Endodermal cell (in vitro differentiated cells): ENCODE measurements around the gene C16orf86. TPM values are rescaled to one million over a fixed set of nuclear protein-coding genes. Genes with fewer than 3 reads are reported as not detected.

Experiments
- DNase-seq: peaks from one replicate; pipeline ENCODE4 v3.0.0-alpha.2; 2017
- H3K27ac ChIP-seq: 2 replicates; pipeline ENCODE4 v1.5.1; 2013; ENCODE audit warnings: mild to moderate bottlenecking, low read depth, low read length, moderate library complexity
- H3K27me3 ChIP-seq: 2 replicates; pipeline ENCODE4 v1.6.1; 2013; ENCODE audit warnings: mild to moderate bottlenecking, low read length, moderate library complexity; ENCODE audit not compliant: insufficient read depth, control insufficient read depth, poor library complexity, severe bottlenecking
- H3K36me3 ChIP-seq: 2 replicates; pipeline ENCODE4 v1.7.0; 2013; ENCODE audit warnings: mild to moderate bottlenecking, low read length, moderate library complexity; ENCODE audit not compliant: control insufficient read depth, insufficient read depth
- H3K4me1 ChIP-seq: one replicate; pipeline ENCODE4 v1.7.0; 2013; ENCODE audit warnings: low read length; ENCODE audit not compliant: control insufficient read depth, insufficient read depth
- H3K4me3 ChIP-seq: 2 replicates; pipeline ENCODE4 v1.5.1; 2013; ENCODE audit warnings: mild to moderate bottlenecking, low read length, moderate library complexity
- H3K9ac ChIP-seq: 2 replicates; pipeline ENCODE4 v1.6.1; 2013; ENCODE audit warnings: mild to moderate bottlenecking, low read length, moderate library complexity; ENCODE audit not compliant: poor library complexity, severe bottlenecking; ENCODE audit errors: extremely low read depth
- H3K9me3 ChIP-seq: 2 replicates; pipeline ENCODE4 v1.6.1; 2013; ENCODE audit warnings: mild to moderate bottlenecking, low read length, moderate library complexity; ENCODE audit not compliant: control insufficient read depth
- H3K27ac Mint-ChIP-seq: 2 replicates; pipeline ENCODE4 v1.8.0; 2020; ENCODE audit warnings: mixed read lengths
- H3K27me3 Mint-ChIP-seq: 2 replicates; pipeline ENCODE4 v1.8.0; 2021; ENCODE audit warnings: mild to moderate bottlenecking, mixed read lengths; ENCODE audit not compliant: insufficient read depth
- H3K36me3 Mint-ChIP-seq: 2 replicates; pipeline ENCODE4 v1.8.0; 2020; ENCODE audit warnings: low read depth, mixed read lengths
- H3K4me1 Mint-ChIP-seq: 2 replicates; pipeline ENCODE4 v1.8.0; 2020; ENCODE audit warnings: mixed read lengths
- H3K4me3 Mint-ChIP-seq: 2 replicates; pipeline ENCODE4 v1.8.0; 2020; ENCODE audit warnings: mild to moderate bottlenecking, moderate library complexity, mixed read lengths
- H3K9me3 Mint-ChIP-seq: 2 replicates; pipeline ENCODE4 v1.8.0; 2020; ENCODE audit warnings: mild to moderate bottlenecking, mixed read lengths
- WGBS, 2 experiments: methylation state at CpG; one replicate each; pipeline versions ENCODE4 v1.1.5 to v1.1.7; 2013; ENCODE audit warnings: missing lambda C conversion rate in 2 of 2, mixed read lengths in 1 of 2; ENCODE audit not compliant: insufficient coverage in 1 of 2, insufficient read length in 1 of 2; 5-methylcytosine and 5-hydroxymethylcytosine counted together
- total RNA-seq, 2 donors: library from RNA; stranded (reverse); fragmentation: NEBNext Ultra II Directional in 1 of 2; extraction: Animal tissue kit (Norgen Biotek cat#: 25700) in 1 of 2; gene quantifications; 2 replicates in 1 of 2; 3 replicates in 1 of 2; pipeline ENCODE4 v1.2.1, GENCODE V29; 2021
- TF ChIP-seq, protein P1 (sequence below): fragments of 200-600 bp; sonication (generic); conservative IDR thresholded peaks from 2 replicates; pipeline ENCODE4 v1.5.0; 2021; ENCODE audit warnings: antibody characterized with exemption, mild to moderate bottlenecking

Gene C16orf86
- total RNA-seq, 2 donors from 2014 or later = 3.6 to 4.7 TPM

GRCh38 chr16:67656344-67657016 is 10.1 kb upstream of the C16orf86 start:
- TF ChIP-seq, protein P1, sequence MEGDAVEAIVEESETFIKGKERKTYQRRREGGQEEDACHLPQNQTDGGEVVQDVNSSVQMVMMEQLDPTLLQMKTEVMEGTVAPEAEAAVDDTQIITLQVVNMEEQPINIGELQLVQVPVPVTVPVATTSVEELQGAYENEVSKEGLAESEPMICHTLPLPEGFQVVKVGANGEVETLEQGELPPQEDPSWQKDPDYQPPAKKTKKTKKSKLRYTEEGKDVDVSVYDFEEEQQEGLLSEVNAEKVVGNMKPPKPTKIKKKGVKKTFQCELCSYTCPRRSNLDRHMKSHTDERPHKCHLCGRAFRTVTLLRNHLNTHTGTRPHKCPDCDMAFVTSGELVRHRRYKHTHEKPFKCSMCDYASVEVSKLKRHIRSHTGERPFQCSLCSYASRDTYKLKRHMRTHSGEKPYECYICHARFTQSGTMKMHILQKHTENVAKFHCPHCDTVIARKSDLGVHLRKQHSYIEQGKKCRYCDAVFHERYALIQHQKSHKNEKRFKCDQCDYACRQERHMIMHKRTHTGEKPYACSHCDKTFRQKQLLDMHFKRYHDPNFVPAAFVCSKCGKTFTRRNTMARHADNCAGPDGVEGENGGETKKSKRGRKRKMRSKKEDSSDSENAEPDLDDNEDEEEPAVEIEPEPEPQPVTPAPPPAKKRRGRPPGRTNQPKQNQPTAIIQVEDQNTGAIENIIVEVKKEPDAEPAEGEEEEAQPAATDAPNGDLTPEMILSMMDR = no peak
- peaks cover 4% of the 10 kb centered on the region for H3K36me3 Mint-ChIP-seq
- DNase-seq = no peak
- H3K27ac Mint-ChIP-seq = no peak overlapping the region
- H3K9ac ChIP-seq = no peak overlapping the region
- 81 to 91% methylated on average over 4 to 9 of the region's 9 CpGs for WGBS, 2 experiments
- H3K9me3 Mint-ChIP-seq = no peaks in the 10 kb centered on the region
- H3K36me3 ChIP-seq = peaks cover 9% of the 10 kb centered on the region
- H3K27me3 ChIP-seq = peaks cover 7% of the 10 kb centered on the region
- H3K27me3 Mint-ChIP-seq = peaks cover 25% of the 10 kb centered on the region
- H3K4me1 Mint-ChIP-seq = peaks cover 9% of the 10 kb centered on the region
- no peaks in the 10 kb centered on the region for H3K9me3 ChIP-seq
- no peak overlapping the region for H3K4me3 Mint-ChIP-seq
- no peak overlapping the region for H3K4me3 ChIP-seq
- H3K27ac ChIP-seq = no peak overlapping the region
- peaks cover 5% of the 10 kb centered on the region for H3K4me1 ChIP-seq

DNA sequence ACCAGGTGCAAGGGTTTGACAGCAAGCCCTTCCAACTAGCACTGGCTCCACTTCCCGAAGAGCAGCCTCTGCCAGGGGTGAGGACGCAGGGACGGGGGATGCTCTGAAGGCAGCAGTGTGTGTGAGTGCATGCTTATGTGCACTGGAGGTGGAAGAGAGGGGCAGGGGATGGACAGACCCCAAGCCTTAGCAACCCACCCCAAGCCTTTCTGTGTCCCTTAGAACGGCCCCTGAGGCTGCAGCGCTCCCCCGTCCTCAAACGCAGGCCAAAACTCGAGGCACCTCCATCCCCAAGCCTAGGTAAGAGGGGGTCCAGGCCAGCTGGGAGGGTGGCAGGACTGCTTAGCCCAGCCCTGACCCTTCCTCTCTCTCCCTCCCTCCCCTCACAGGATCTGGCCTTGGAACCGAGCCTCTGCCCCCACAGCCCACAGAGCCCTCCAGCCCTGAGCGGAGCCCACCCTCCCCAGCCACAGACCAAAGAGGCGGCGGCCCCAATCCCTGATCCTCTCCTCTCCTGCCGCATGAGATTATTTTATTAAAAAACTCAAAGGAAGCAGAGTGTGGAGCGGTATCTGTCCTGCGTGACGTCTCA is 9.5 kb upstream of the C16orf86 start:
- H3K9me3 ChIP-seq = no peaks in the 10 kb centered on the region
- peaks cover 7% of the 10 kb centered on the region for H3K27me3 ChIP-seq
- Mint-ChIP-seq H3K36me3 (peaks cover 4% of the 10 kb centered on the region), H3K4me1 (peaks cover 9% of the 10 kb centered on the region), H3K27me3 (peaks cover 22% of the 10 kb centered on the region), H3K9me3 (no peaks in the 10 kb centered on the region), H3K4me3 (no peak overlapping the region), H3K27ac (no peak overlapping the region)
- H3K36me3 ChIP-seq = peaks cover 9% of the 10 kb centered on the region
- H3K27ac ChIP-seq = no peak overlapping the region
- no peak overlapping the region for H3K4me3 ChIP-seq
- peaks cover 8% of the 10 kb centered on the region for H3K4me1 ChIP-seq
- 94 to 96% methylated on average over 5 to 16 of the region's 16 CpGs for WGBS, 2 experiments
- TF ChIP-seq, protein P1 = no peak
- DNase-seq = no peak
- H3K9ac ChIP-seq = no peak overlapping the region

DNA sequence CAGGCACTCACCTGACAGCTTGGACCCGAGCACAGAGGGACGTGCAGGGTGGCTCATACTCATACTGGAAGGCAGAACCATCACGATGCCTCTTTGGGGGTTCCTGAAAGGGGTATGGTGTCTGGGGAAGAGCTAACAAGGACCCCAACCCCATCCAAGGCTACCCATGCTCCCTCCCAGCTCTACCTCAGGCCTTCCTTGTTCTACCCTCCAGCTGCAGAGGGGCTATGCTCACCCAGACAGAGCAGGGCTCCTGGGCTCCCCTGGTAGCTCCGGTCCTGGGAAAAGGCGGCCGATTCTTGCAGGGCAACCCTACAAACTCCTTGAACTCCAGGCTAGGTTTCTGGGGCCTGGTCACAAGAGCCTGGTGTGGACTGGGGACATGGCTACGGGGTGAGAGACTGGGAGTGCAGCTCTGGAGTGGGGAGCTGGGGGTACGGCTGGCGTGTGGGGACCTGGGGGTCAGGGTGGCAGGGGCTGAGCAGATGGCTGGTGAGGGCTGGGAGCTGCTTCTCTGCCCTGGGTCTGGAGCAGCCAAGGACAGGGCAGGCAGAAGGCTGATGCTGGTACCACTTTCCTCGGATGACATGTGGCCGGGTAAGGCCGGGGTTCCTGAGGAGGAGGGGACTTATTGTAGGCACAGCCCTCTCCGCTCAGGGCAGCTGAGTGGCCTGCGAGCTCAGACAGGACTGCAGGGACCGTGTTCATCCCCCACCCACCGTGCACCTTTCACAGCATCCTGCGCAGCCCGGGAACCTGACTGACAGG is 8.7 kb upstream of the C16orf86 start:
- H3K27me3 ChIP-seq = peaks cover 7% of the 10 kb centered on the region
- H3K9me3 ChIP-seq = no peaks in the 10 kb centered on the region
- peaks cover 16% of the 10 kb centered on the region for H3K36me3 ChIP-seq
- H3K4me3 ChIP-seq = no peak overlapping the region
- 87 to 89% methylated on average over 5 to 18 of the region's 18 CpGs for WGBS, 2 experiments
- DNase-seq = no peak
- H3K9ac ChIP-seq = no peak overlapping the region
- no peaks in the 10 kb centered on the region for H3K9me3 Mint-ChIP-seq
- peaks cover 8% of the 10 kb centered on the region for H3K4me1 ChIP-seq
- peaks cover 20% of the 10 kb centered on the region for H3K27me3 Mint-ChIP-seq
- no peak overlapping the region for H3K4me3 Mint-ChIP-seq
- TF ChIP-seq, protein P1 = no peak
- no peak overlapping the region for H3K27ac Mint-ChIP-seq
- H3K27ac ChIP-seq = no peak overlapping the region
- H3K4me1 Mint-ChIP-seq = peaks cover 9% of the 10 kb centered on the region
- H3K36me3 Mint-ChIP-seq = peaks cover 5% of the 10 kb centered on the region
